Measurements from ENCODE around the gene BPIFB3. TPM values are rescaled to one million over a fixed set of nuclear protein-coding genes. Genes with fewer than 3 reads are reported as not detected.

The BPIFB3 gene
- total RNA-seq, 4 donors from 2014 or later: not detected

- WGBS: 85% methylated on average over 12 of the region's 12 CpGs
- Histone ChIP-seq H3K9me3 (peaks cover 0 to 5% (median 0%) of the 10 kb centered on the region in 4 donors), H3K27me3 (peaks cover 0 to 20% (median 0%) of the 10 kb centered on the region in 4 donors), H3K4me3 (no peak overlapping the region), H3K27ac (replicated peaks in 1 of 4) (no peak overlapping the region), H3K36me3 (no peaks in the 10 kb centered on the region), H3K4me1 (no peaks in the 10 kb centered on the region)
- DNase-seq (ENCODE audit: extremely low spot score): no peak
- intact Hi-C loops (cut with DNase I): no loop called here
- no peak for TF ChIP-seq POLR2A (IDR thresholded peaks at IDR 0.05; ENCODE audit: low read depth)
- no peak for TF ChIP-seq EP300 (IDR thresholded peaks at IDR 0.05)
- TF ChIP-seq POLR2AphosphoS5 (IDR thresholded peaks at IDR 0.05): no peak
- no peak for TF ChIP-seq CTCF (IDR thresholded peaks at IDR 0.05)
Measured at GRCh38 chr20:33027769-33028751, 25.6 kb upstream of the BPIFB3 start.

GRCh38 chr20:33028875-33029274, 24.8 kb upstream of the BPIFB3 start:
- Histone ChIP-seq H3K9me3 (peaks cover 0 to 13% (median 0%) of the 10 kb centered on the region in 4 donors), H3K36me3 (no peaks in the 10 kb centered on the region), H3K27ac (replicated peaks in 1 of 4) (no peak overlapping the region), H3K4me3 (no peak overlapping the region), H3K27me3 (peaks cover 0 to 20% (median 0%) of the 10 kb centered on the region in 4 donors), H3K4me1 (no peaks in the 10 kb centered on the region)
- 87% methylated on average over 7 of the region's 7 CpGs for WGBS
- TF ChIP-seq POLR2AphosphoS5 (IDR thresholded peaks at IDR 0.05): no peak
- TF ChIP-seq EP300 (IDR thresholded peaks at IDR 0.05): no peak
- no peak for TF ChIP-seq CTCF (IDR thresholded peaks at IDR 0.05)
- intact Hi-C loops (cut with DNase I): no loop called here
- DNase-seq (ENCODE audit: extremely low spot score): no peak

- H3K4me3 ChIP-seq: no peak overlapping the region
- peaks cover 0 to 20% (median 0%) of the 10 kb centered on the region in 4 donors for H3K27me3 ChIP-seq
- no peak for DNase-seq (ENCODE audit: extremely low spot score)
- no peak overlapping the region for H3K27ac ChIP-seq (replicated peaks in 1 of 4)
- no peaks in the 10 kb centered on the region for H3K36me3 ChIP-seq
- intact Hi-C loops (cut with DNase I): no loop called here
- H3K4me1 ChIP-seq: no peaks in the 10 kb centered on the region
- TF ChIP-seq EP300 (IDR thresholded peaks at IDR 0.05) (no peak), POLR2AphosphoS5 (IDR thresholded peaks at IDR 0.05) (no peak), CTCF (IDR thresholded peaks at IDR 0.05) (no peak), POLR2A (IDR thresholded peaks at IDR 0.05; ENCODE audit: low read depth) (no peak)
- WGBS: 79% methylated on average over 8 of the region's 9 CpGs
- H3K9me3 ChIP-seq: peaks cover 0 to 15% (median 0%) of the 10 kb centered on the region in 4 donors
Measured at GRCh38 chr20:33030076-33030475, 23.6 kb upstream of the BPIFB3 start.

- TF ChIP-seq CTCF (IDR thresholded peaks at IDR 0.05): no peak
- no peak for TF ChIP-seq POLR2AphosphoS5 (IDR thresholded peaks at IDR 0.05)
- no peak for TF ChIP-seq EP300 (IDR thresholded peaks at IDR 0.05)
- TF ChIP-seq POLR2A (IDR thresholded peaks at IDR 0.05; ENCODE audit: low read depth): no peak
- H3K9me3 ChIP-seq: peaks cover 0 to 15% (median 0%) of the 10 kb centered on the region in 4 donors
- intact Hi-C loops (cut with DNase I): no loop called here
- no peak overlapping the region for H3K27ac ChIP-seq (replicated peaks in 1 of 4)
- H3K27me3 ChIP-seq: peaks cover 0 to 20% (median 0%) of the 10 kb centered on the region in 4 donors
- 81% methylated on average over 6 of the region's 6 CpGs for WGBS
- H3K4me3 ChIP-seq: no peak overlapping the region
- H3K36me3 ChIP-seq: no peaks in the 10 kb centered on the region
- no peak for DNase-seq (ENCODE audit: extremely low spot score)
- no peaks in the 10 kb centered on the region for H3K4me1 ChIP-seq
Measured at GRCh38 chr20:33030569-33030968, 23.1 kb upstream of the BPIFB3 start.
